GM12878 (cell line): ENCODE data around the gene SATB2. TPM values are rescaled to one million over a fixed set of nuclear protein-coding genes. Genes with fewer than 3 reads are reported as not detected.

ENCODE experiments used
- ATAC-seq: fragments of 200-7000 bp; cut with Tn5 transposase; 3 replicates; pipeline ENCODE4 v1.9.1; 2020; ENCODE audit warnings: mild to moderate bottlenecking, moderate library complexity
- BruUV-seq: library from RNA; stranded (reverse); fragments of 400-500 nt; replicated peaks from 2 replicates; lab custom pipeline; 2021; lab: Mats Ljungman, UMichigan
- CTCF ChIA-PET: fragments of 300-600 bp; sonication (Branson Sonifier 250); formaldehyde crosslinking; extraction: SDS; loops from one replicate; lab custom pipeline; 2021; ENCODE audit warnings: inconsistent platforms; lab: Yijun Ruan, JAX
- POLR2A ChIA-PET: fragments of 350-600 bp; formaldehyde crosslinking; extraction: SDS; loops from one replicate; lab custom pipeline; 2021; ENCODE audit warnings: inconsistent platforms; lab: Charles Lee
- RAD21 ChIA-PET: fragments of 300-600 bp; sonication (Branson Sonifier 250); formaldehyde crosslinking; loops from one replicate; lab custom pipeline; 2023; ENCODE audit warnings: antibody characterized with exemption; ENCODE audit not compliant: unreplicated experiment; lab: Charles Lee
- SMC1A ChIA-PET: fragments of 300-600 bp; sonication (Branson Sonifier 250); formaldehyde crosslinking; loops from one replicate; lab custom pipeline; 2023; ENCODE audit not compliant: unreplicated experiment, uncharacterized antibody; lab: Charles Lee
- DNase-seq: peaks from one replicate; pipeline ENCODE4 v3.0.0-alpha.2; 2011; ENCODE audit warnings: low read depth, low spot score
- FAIRE-seq: peaks from 3 replicates; lab custom pipeline; 2011; peaks lifted over from hg19 to GRCh38; lab: Jason Lieb, UNC
- H2AFZ ChIP-seq: 2 replicates; pipeline ENCODE4 v1.6.0; 2011; ENCODE audit warnings: low read depth, low read length, control low read depth; ENCODE audit not compliant: control insufficient read depth
- H3K27ac ChIP-seq: 2 replicates; pipeline ENCODE4 v1.5.1; 2011; ENCODE audit warnings: control low read depth; ENCODE audit not compliant: control insufficient read depth, insufficient read depth
- H3K27me3 ChIP-seq, 2 experiments: replicated peaks in 1 of 2; 2 replicates each; pipeline versions ENCODE4 v1.6.0 to v1.6.1; 2011; ENCODE audit warnings: low read length in 1 of 2; ENCODE audit not compliant: control insufficient read depth in 2 of 2, insufficient read depth in 2 of 2
- H3K36me3 ChIP-seq, 2 experiments: 2 replicates each; pipeline ENCODE4 v1.5.1; 2011; ENCODE audit warnings: low read length in 1 of 2; ENCODE audit not compliant: control insufficient read depth in 2 of 2, insufficient read depth in 2 of 2
- H3K4me1 ChIP-seq: 2 replicates; pipeline ENCODE4 v1.6.1; 2011; ENCODE audit warnings: mild to moderate bottlenecking, low read length, moderate library complexity, mixed read lengths; ENCODE audit not compliant: control insufficient read depth, insufficient read depth
- H3K4me2 ChIP-seq: 2 replicates; pipeline ENCODE4 v1.6.0; 2011; ENCODE audit warnings: control low read depth; ENCODE audit not compliant: control insufficient read depth, insufficient read depth
- H3K4me3 ChIP-seq: fragments of 200-600 bp; sonication (generic); 2 replicates; pipeline ENCODE4 v1.5.1; 2016
- H3K79me2 ChIP-seq: 2 replicates; pipeline ENCODE4 v1.6.0; 2011; ENCODE audit warnings: low read length; ENCODE audit not compliant: control insufficient read depth, insufficient read depth
- H3K9ac ChIP-seq: 2 replicates; pipeline ENCODE4 v1.8.0; 2011; ENCODE audit warnings: low read length, control low read depth, mixed read lengths; ENCODE audit not compliant: control insufficient read depth, insufficient read depth
- H3K9me3 ChIP-seq: replicated peaks from 3 replicates; pipeline ENCODE4 v1.5.1; 2011; ENCODE audit warnings: mild to moderate bottlenecking, low read length; ENCODE audit not compliant: control insufficient read depth, insufficient read depth
- H4K20me1 ChIP-seq: 2 replicates; pipeline ENCODE4 v1.6.0; 2011; ENCODE audit not compliant: control insufficient read depth, insufficient read depth
- CREM ChIP-seq: IDR thresholded peaks from 2 replicates; pipeline ENCODE4 v1.6.1; 2014; ENCODE audit warnings: antibody characterized with exemption, low read depth
- EED ChIP-seq: sonication (generic); IDR thresholded peaks from 2 replicates; pipeline ENCODE4 v1.6.1; 2016; ENCODE audit warnings: antibody characterized with exemption, low read depth
- KLF5 ChIP-seq: fragments of 450-650 bp; IDR thresholded peaks from 2 replicates; pipeline ENCODE4 v1.6.1; 2014; ENCODE audit warnings: mild to moderate bottlenecking; ENCODE audit not compliant: partially characterized antibody
- NR2C1 ChIP-seq: fragments of 450-650 bp; IDR thresholded peaks from 2 replicates; pipeline ENCODE4 v1.6.1; 2017; ENCODE audit warnings: antibody characterized with exemption, mild to moderate bottlenecking, moderate library complexity
- PAX5 ChIP-seq: IDR thresholded peaks from 2 replicates; pipeline ENCODE4 v1.6.1; 2011; ENCODE audit warnings: low read depth, low read length, borderline replicate concordance
- POLR2AphosphoS2 ChIP-seq: IDR thresholded peaks from 2 replicates; pipeline ENCODE4 v1.6.1; 2011; ENCODE audit warnings: low read depth, mild to moderate bottlenecking, low read length, improper control_type of control experiment, moderate library complexity
- POLR2AphosphoS5 ChIP-seq: IDR thresholded peaks from 2 replicates; pipeline ENCODE4 v1.6.1; 2011; ENCODE audit warnings: mild to moderate bottlenecking, low read length, inconsistent platforms
- REST ChIP-seq: IDR thresholded peaks from 2 replicates; pipeline ENCODE4 v1.6.1; 2012; ENCODE audit warnings: mild to moderate bottlenecking, low read depth, low read length
- STAT3 ChIP-seq: IDR thresholded peaks from 2 replicates; pipeline ENCODE4 v1.6.1; 2011; ENCODE audit warnings: low read depth, low read length, improper control_type of control experiment
- SUZ12 ChIP-seq: fragments of 200-600 bp; sonication (generic); IDR thresholded peaks from one replicate; pipeline ENCODE4 v1.6.1; 2018; ENCODE audit warnings: antibody characterized with exemption, mild to moderate bottlenecking; ENCODE audit not compliant: unreplicated experiment
- TAF1 ChIP-seq: IDR thresholded peaks from 2 replicates; pipeline ENCODE4 v1.6.1; 2011; ENCODE audit warnings: mild to moderate bottlenecking, low read depth, low read length, borderline replicate concordance
- YY1 ChIP-seq: IDR thresholded peaks from 2 replicates; pipeline ENCODE4 v1.6.1; 2011; ENCODE audit warnings: low read depth, mild to moderate bottlenecking, low read length
- ZNF24 ChIP-seq: fragments of 450-650 bp; IDR thresholded peaks from 2 replicates; pipeline ENCODE4 v1.6.1; 2017; ENCODE audit warnings: antibody characterized with exemption, mild to moderate bottlenecking
- WGBS: methylation state at CpG from one replicate; pipeline ENCODE4 v1.1.6; 2016; ENCODE audit warnings: low lambda C conversion rate; ENCODE audit not compliant: insufficient replicate concordance, insufficient coverage; ENCODE audit errors: missing lambda C conversion rate; 5-methylcytosine and 5-hydroxymethylcytosine counted together
- in situ Hi-C: fragments of 300-500 bp; cut with MboI; formaldehyde crosslinking; loops from 9 replicates; pipeline ENCODE4 v1.14.3; 2018; ENCODE audit warnings: mixed read lengths
- intact Hi-C: fragments of 100-400 bp; cut with micrococcal nuclease; formaldehyde crosslinking; loops from one replicate; pipeline ENCODE4 v1.14.2; 2022; ENCODE audit not compliant: unreplicated experiment
- polyA plus RNA-seq, 11 experiments: library from polyadenylated mRNA; depleted of rRNA in 4 of 11; unstranded in 6 of 11; stranded (reverse) in 5 of 11; fragments of >200 nt; fragmentation: Nextera tagmentation in 4 of 11; fragmentation: Illumina TruSeq in 1 of 11; extraction: Ambion mirVana in 4 of 11; extraction: Trizol in 1 of 11; gene quantifications; 1 replicate in 1 of 11; 2 replicates in 10 of 11; pipeline versions ENCODE4 v1.2.1 to v1.2.3, GENCODE V29; 2011 to 2016; ENCODE audit warnings: inconsistent platforms in 2 of 11, missing spikeins in 2 of 11, low read depth in 1 of 11
- total RNA-seq, 4 experiments: library from RNA; depleted of rRNA in 3 of 4; stranded (reverse); fragments of >200 nt in 3 of 4; fragmentation: Illumina TruSeq in 1 of 4; extraction: Trizol in 1 of 4; gene quantifications; 2 replicates each; pipeline versions ENCODE4 v1.2.1 to v1.2.3, GENCODE V29; 2013 to 2021
- TF ChIP-seq, protein P1 (sequence below): fragments of 450-650 bp; IDR thresholded peaks from 2 replicates; pipeline ENCODE4 v1.6.1; 2017; ENCODE audit warnings: mild to moderate bottlenecking, moderate library complexity
- TF ChIP-seq, protein P2 (sequence below): fragments of 450-650 bp; IDR thresholded peaks from 2 replicates; pipeline ENCODE4 v1.6.1; 2014; ENCODE audit warnings: mild to moderate bottlenecking

The SATB2 gene
- total and polyA plus RNA-seq, 10 of the 15 experiments (the other 5 are each of a cell fraction or from before 2014, with no cell fraction given) = 0.03 to 0.56 (median 0.08) TPM; not detected in 3

GRCh38 chr2:199443589-199444130 is 14.1 kb downstream of the SATB2 start:
- in situ Hi-C loops = no loop called here
- POLR2A ChIA-PET = no interaction called here

More at GRCh38 chr2:199443589-199444130, 14.1 kb downstream of the SATB2 start:
- H3K27ac ChIP-seq = no peak overlapping the region
- H3K4me3 ChIP-seq = no peak overlapping the region
- no peak for FAIRE-seq
- H3K36me3 ChIP-seq = no peaks in the 10 kb centered on the region
- H3K4me2 ChIP-seq = no peak overlapping the region
- ChIA-PET SMC1A (no interaction called here), CTCF (interaction anchor here (0.6 to 0.7 kb wide), 3 partner anchors 23 to 1514 kb away, joined by 3 to 6 read pairs (median 3); no protein-coding TSS in a partner anchor), RAD21 (no interaction called here)
- no peaks in the 10 kb centered on the region for H3K4me1 ChIP-seq
- ATAC-seq = no peak
- H4K20me1 ChIP-seq = no peaks in the 10 kb centered on the region
- H3K79me2 ChIP-seq = no peaks in the 10 kb centered on the region
- H3K9me3 ChIP-seq = no peaks in the 10 kb centered on the region
- no TSS peak for BruUV-seq
- no peaks in the 10 kb centered on the region; a peak in 1 of 4 replicates for H3K27me3 ChIP-seq
- intact Hi-C loops = no loop called here
- WGBS = 31% methylated on average over 3 of the region's 3 CpGs
- no peak overlapping the region for H2AFZ ChIP-seq
- no peak overlapping the region for H3K9ac ChIP-seq
- TF ChIP-seq PAX5 (no peak), STAT3 (no peak), REST (no peak), ZNF24 (no peak), POLR2AphosphoS5 (no peak), TAF1 (no peak), EED (no peak), POLR2AphosphoS2 (no peak), CREM (no peak), YY1 (no peak), SUZ12 (no peak), NR2C1 (no peak), KLF5 (no peak)
- TF ChIP-seq, protein P1, sequence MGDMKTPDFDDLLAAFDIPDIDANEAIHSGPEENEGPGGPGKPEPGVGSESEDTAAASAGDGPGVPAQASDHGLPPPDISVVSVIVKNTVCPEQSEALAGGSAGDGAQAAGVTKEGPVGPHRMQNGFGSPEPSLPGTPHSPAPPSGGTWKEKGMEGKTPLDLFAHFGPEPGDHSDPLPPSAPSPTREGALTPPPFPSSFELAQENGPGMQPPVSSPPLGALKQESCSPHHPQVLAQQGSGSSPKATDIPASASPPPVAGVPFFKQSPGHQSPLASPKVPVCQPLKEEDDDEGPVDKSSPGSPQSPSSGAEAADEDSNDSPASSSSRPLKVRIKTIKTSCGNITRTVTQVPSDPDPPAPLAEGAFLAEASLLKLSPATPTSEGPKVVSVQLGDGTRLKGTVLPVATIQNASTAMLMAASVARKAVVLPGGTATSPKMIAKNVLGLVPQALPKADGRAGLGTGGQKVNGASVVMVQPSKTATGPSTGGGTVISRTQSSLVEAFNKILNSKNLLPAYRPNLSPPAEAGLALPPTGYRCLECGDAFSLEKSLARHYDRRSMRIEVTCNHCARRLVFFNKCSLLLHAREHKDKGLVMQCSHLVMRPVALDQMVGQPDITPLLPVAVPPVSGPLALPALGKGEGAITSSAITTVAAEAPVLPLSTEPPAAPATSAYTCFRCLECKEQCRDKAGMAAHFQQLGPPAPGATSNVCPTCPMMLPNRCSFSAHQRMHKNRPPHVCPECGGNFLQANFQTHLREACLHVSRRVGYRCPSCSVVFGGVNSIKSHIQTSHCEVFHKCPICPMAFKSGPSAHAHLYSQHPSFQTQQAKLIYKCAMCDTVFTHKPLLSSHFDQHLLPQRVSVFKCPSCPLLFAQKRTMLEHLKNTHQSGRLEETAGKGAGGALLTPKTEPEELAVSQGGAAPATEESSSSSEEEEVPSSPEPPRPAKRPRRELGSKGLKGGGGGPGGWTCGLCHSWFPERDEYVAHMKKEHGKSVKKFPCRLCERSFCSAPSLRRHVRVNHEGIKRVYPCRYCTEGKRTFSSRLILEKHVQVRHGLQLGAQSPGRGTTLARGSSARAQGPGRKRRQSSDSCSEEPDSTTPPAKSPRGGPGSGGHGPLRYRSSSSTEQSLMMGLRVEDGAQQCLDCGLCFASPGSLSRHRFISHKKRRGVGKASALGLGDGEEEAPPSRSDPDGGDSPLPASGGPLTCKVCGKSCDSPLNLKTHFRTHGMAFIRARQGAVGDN = no peak
- TF ChIP-seq, protein P2, sequence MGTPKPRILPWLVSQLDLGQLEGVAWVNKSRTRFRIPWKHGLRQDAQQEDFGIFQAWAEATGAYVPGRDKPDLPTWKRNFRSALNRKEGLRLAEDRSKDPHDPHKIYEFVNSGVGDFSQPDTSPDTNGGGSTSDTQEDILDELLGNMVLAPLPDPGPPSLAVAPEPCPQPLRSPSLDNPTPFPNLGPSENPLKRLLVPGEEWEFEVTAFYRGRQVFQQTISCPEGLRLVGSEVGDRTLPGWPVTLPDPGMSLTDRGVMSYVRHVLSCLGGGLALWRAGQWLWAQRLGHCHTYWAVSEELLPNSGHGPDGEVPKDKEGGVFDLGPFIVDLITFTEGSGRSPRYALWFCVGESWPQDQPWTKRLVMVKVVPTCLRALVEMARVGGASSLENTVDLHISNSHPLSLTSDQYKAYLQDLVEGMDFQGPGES = no peak
- no peak for DNase-seq
